GM21737 (cell line): ENCODE measurements around the gene SCP2.

Experiments
- ATAC-seq: cut with Tn5 transposase; IDR thresholded peaks from one replicate; pipeline ENCODE4 v1.9.1; 2021; ENCODE audit warnings: mild to moderate bottlenecking, moderate library complexity; ENCODE audit not compliant: unreplicated experiment

Gene SCP2

DNA sequence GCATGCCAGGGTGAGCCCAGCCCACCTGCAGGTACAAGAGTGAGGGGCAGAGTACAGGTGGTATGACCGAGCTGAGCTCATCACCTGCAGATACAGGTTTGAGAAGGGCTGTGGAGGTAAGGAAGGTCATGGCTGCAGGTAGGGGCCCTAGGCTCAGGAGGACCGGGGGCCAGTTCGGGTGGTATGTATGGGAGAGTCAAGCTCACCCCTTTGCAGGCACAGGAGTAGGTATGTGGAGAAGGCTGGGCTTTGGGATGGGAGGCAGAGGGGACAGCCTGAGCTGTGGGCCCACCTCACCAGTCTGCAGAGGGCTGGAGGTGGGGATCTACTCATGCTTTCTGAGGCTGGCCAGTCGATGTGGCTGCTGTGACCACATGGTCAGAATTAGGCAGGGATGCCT lies 152.2 kb downstream of the SCP2 start:
- no peak for ATAC-seq

DNA sequence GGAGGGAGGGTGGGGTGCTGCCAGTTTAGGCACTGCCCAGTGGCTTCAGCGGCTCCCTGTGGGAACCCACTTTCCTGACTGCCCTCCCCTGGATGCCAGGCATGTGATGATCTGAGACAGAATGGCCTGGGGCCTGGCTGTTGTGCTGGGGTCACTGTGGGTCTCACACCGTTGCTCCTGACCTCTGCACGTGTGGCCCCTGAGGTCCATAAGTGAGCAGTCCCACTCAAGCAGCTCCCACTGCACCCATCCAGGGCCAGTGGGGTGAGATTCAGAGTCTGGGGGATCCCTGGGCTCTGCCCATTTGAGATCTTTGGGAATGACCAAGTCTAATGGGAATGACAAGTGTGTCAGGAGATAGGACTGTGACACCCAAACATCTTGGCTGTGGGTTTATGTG lies 153.0 kb downstream of the SCP2 start:
- no peak for ATAC-seq

DNA sequence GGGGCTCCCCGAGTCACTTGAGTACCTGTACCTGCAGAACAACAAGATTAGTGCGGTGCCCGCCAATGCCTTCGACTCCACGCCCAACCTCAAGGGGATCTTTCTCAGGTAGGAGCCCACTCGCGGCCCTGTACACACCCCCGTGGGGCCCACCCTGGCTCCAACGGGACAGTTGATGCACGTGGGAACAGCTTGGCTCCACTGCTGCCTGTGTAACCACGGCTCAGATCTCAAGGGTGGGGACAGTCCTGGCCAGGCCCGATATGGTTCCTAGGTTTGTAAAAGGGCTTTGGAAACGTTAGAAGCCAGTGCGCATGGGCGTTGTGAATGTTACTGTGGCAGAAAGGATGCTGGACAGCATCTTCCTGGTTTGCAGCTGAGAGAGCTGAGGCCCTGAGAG lies 153.7 kb downstream of the SCP2 start:
- ATAC-seq = no peak

DNA sequence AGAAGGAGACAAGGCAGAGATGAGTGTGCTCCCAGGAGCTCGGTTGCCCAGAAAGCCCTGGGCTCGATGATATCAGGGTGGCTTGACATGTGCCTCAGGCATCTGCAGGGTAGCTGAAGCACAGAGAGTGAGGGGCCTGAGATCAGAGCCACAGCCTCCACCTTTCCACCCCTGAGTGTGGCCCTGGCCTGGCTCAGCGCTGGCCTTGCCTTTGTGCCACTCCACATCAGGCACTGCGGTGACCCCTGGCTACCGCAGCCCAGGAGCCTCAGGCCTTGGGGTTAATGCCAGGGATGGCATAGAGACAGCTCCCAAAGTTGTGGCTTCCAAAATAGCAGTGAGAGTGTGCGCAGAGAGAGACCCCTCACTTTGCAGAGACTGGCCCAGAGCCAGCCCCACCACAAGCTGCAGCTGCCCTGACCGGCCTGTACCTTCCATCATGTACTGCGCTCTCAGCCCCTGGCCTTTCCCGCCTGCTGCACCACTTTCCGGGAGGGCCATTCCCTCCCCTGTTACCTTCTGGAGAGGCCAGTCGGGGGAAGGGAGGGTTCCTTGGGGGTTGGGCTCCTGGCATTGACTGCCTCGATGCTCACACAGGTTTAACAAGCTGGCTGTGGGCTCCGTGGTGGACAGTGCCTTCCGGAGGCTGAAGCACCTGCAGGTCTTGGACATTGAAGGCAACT lies 154.4 kb downstream of the SCP2 start:
- ATAC-seq = no peak

DNA sequence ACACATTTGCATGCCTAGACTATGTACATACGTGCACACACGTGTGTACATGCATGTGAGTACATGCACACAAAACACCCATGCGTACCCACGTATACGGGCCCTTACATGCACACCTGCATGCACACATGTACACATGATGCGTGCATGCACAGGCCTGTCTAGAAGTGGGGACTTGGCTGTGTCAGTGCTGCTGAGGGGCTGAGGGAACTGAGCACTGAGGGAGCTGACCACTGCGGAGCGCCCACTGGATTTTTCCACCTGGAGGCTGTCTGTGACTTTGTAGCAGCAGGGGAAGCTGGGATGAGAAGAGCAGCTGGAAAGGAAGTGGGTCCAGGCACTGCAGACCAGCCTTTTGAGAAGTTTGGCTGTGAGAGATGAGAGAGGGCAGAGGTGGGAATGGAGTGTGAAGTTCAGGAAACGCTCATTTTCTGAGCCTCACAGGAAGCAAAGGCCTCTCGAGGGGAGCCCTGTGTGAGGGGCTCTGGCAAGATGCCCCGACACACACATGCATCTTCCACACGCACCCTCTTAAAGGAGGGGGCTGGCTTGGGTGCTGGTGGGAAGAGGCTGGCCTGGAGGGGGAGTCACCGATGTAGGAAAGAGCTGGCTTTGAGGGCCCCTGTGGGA lies 155.9 kb downstream of the SCP2 start:
- ATAC-seq = no peak

DNA sequence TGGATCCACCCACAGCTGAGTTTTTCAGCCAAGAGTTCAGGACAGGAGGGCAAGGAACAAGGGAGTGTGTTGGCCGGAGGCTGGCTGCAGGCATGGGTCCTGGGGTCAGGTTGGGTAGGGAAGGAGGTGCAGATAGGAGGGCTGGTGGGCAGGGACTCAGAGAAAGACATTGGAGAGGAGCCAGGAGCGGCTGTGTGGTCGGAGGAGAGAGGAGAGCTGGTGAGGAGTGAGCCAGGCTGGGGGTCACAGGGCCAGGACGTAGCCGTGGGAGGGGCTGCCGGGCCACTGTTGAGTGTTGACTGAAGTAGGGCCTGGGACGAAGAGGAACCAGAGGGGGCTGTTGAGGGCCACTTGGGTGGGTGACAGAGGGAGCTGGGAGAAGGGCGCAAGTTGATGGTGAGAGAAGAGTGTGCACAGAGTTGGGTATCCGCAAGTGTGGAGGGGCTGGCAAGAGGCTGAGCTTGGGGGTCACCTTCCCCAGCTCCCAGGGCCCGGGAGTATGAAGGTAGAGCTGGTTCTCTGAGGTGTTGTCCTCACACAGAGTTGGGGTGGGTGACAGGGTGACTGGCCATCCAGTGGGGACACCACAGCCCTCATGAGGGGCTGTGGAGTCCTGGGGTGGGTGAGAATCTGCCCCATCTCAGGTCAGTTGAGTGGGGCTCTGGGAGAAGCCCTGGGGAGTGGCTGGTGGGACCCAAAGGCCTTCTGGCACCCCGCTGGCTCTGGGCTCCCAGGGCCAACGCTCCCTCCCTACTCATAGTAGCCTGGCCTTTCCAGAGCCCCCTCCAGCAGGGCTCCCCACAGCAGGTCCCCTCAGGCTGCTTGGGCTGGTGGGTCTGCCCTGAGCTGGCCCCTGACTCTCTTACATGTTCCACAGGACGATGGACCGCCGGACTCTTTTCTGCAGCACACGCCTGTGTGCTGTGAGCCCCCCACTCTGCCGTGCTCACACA lies 156.8 kb downstream of the SCP2 start:
- no peak for ATAC-seq

DNA sequence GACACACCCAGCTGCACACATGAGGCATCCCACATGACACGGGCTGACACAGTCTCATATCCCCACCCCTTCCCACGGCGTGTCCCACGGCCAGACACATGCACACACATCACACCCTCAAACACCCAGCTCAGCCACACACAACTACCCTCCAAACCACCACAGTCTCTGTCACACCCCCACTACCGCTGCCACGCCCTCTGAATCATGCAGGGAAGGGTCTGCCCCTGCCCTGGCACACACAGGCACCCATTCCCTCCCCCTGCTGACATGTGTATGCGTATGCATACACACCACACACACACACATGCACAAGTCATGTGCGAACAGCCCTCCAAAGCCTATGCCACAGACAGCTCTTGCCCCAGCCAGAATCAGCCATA lies 157.5 kb downstream of the SCP2 start:
- ATAC-seq = no peak

DNA sequence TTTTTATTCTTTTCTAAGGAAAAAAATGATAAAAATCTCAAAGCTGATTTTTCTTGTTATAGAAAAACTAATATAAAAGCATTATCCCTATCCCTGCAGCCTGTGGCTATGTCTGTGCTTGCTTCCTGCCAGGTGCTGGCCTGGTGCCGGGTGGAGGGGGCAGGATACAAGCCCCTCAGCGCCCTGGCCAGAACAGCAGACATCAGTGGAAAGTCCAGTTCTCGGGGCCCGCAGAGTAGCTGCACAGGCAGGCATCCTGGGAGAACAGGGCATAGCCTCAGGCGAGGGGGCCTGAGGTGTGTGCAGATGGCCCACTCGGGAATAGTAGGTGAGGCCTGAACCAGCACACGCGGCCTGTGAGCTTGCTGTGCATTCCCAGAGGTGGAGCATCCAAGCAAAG lies 158.3 kb downstream of the SCP2 start:
- no peak for ATAC-seq

DNA sequence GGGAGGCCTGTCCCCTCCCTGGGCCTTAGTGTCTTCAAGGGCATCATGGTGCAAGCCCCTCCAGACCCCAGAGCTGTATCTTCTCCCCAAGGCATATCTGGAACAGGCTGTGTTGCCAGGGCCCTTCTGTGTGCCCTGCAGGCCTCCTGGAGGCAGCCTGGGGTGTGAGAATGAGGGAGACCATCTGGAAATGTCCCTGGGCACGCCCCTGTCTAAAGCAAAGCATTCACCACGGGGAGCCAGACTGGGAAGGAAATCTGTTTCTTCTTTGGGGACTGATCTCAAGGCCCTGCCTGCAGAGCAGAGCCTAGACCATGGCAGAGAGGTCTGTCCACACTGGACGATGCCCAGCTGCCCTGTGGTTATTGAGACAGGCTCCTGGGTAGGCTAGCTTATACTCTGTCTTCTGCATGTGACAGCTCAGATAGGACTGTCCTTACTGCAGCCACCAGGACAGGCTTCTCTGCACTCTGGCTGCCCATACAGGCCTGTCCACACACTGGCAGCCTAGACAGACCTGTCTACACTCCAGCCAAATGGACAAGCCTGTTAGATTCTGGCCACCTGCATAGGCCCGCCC lies 159.5 kb downstream of the SCP2 start:
- no peak for ATAC-seq

DNA sequence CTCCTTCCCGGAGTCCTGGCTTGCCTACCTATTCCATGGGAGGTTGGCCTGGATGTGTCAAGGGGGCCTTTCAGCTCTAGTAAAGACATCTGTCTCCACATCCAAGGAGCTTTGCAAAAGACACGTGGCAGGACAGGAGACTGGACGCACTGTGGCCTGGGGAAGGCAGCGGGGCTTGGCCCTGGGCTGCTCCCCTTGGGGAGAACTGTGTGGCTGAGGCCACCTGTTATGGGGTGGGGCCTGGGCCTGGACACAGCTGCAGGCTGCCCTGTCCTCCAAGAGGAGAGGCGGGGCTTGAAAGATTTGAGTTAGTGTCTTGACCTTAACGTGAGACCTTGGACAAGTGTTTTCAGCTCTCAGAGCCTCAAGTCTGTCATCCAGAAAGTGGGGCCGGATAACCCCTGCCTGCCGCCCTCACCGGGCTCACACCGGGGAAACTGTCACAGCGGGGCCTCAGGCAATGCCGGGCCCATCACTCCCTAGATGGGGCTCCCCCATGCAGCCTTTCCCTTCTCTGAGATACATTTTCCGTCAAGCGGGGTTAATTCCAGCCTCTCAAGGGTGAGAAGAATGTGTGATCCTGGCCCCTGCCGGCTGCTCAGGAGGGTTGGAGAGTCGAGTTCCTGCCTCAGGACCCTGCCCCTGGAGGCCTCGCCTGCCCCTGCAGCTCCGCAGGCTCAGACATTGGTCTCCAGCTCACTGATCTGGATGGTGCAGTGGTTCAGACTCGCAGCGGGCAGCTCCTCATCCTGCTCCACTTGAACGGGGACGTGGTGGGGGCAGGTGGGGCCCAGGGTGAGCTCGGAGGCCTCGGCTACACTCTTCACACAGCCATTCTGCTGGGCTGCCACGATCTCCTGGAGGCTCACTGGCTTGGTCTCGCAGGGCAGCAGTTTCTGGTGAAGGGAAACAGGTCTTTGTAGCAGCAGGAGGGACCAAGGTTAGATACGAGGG lies 160.5 kb downstream of the SCP2 start:
- no peak for ATAC-seq

DNA sequence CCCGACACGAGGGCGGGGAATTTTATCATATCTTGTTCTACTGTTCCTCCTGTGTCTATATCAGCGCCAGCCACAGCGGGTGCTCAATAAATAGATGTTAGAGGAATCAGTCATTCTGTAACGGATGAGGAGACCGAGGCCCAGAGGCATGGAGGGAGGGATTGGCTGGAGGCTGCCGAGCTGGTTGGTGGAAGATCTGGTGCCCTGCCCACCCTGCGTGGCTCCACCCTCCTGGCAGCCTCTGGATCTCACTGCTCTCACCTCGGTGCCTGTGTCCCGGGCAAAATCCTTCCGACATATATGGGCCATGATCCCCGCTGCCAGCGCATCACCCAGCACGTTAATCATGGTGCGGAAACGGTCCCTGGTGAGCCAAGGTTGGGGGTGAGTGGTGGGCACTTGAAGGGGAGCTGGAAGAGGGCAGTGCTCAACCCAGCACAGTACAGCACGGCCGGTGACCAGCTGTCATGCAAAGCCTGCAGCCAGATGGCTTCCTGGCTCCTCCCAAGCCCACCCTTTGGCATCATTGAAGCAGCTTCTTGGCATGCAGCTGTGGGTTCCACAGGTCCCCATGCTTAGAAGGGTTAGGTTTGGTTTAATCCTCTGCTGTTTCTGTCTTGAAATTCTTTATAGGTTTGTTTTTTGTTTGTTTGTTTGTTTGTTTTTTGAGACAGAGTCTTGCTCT lies 161.7 kb downstream of the SCP2 start:
- no peak for ATAC-seq

DNA sequence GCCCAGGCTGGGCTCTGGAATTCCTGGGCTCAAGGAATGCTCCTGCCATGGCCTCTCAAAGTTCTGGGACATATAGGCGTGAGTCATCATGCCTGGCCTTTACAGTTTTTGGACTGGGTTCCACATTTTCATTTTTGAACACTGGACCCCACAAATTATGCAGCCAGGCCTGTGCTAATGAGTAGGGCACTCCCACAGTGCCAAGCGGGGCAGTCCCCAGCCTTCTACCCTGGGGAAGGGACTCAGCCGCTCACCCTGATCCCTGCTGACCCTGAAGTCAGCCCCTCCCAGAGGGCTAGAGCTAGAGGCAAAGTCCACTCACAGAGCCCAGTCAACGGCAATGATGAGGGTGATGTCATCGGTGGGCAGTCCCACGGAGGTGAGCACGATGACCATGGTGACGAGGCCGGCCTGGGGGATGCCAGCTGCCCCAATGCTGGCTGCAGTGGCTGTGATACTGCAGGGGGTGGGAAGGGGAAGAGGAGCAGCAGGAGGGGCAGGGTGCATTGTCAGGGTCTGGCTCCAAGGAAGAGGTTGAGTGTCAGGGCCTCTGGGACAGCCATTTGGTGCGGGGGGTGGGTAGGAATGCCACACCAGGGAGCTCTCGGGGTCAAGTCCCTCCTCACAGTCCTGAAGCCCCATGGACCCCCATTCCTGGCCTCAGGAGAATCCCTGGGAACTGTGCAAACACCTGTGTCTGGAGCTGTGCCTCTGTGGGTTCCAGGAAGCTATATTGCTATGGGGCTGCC lies 162.6 kb downstream of the SCP2 start:
- ATAC-seq = no peak

DNA sequence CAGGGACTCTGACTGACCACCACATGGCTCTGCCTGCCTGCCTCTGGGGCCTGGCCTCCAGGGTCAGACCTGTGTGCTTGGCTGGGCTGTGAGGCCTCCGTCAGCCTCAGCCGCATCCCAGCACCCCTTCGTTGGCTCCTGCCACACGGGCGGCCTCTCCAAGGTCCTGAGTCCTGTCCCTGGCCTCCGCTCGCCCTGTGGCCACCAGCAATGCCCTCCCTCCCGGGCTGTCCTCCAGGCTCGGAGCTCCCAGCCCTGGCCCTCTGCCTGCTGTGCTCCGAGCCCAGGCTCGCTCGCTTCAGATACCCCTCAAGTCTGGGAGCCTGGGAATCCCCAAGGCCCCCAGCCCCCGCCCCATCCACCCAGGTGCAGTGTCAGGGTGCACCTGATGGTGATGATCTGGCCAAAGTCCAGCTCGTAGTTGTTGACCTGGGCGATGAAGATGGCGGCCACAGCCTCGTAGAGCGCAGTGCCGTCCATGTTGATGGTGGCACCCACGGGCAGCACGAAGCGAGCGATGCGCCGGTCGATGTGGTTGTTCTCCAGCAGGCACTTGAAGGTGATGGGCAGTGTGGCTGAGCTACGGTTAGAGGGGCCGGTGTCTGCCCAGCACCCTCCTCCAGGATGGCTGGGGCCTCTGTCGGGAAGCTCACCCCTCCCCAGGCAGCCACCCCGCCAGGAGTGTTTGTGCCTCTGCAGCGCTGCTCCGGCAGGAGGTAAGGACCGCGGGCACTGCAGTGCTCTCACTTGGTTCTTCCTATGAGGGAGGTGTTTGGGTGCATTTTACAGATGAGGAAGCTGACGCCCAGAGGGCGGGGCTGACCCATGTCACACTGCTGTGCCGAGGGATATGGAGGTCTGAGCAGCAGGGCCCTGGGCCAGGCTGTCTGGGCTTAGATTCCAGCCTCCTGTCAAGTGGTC lies 163.4 kb downstream of the SCP2 start:
- ATAC-seq = no peak

DNA sequence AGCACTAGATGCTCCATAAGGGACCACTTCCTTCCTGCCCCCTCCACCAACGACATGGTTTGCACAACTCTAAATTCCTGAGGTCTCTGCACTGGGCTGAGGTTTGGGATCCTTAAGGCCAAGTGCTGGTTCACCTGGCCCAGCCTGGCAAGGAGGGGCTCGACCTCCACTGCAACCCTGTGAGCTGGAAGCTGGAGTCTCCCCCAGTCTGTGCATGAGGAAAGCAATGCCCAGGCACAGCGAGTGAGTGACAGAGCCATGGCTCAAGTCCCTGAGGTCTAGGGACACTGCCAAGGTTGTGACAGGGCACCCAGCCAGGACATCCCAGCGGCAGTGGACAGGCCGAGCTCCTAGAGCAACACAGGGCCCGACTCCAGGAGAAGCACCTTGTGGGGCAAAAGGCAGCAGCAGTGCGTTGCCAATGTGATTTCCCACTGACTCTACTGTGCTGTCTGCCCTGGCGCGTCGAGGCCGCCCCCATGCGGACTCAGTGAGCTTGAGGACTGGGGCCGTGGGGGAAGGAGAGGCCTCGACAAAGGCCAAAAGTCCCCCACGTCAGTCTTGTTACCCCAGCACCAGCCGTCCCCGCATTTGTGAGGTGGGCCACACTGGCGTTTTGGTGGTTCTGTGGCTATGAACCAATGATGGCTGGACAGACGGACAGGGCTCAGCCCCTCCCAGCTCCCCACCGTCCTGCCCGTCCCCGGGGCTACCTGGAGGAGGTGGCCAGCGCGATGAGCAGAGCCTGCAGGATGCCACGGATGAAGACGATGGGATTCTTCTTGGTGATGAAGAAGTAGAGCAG lies 165.0 kb downstream of the SCP2 start:
- no peak for ATAC-seq

DNA sequence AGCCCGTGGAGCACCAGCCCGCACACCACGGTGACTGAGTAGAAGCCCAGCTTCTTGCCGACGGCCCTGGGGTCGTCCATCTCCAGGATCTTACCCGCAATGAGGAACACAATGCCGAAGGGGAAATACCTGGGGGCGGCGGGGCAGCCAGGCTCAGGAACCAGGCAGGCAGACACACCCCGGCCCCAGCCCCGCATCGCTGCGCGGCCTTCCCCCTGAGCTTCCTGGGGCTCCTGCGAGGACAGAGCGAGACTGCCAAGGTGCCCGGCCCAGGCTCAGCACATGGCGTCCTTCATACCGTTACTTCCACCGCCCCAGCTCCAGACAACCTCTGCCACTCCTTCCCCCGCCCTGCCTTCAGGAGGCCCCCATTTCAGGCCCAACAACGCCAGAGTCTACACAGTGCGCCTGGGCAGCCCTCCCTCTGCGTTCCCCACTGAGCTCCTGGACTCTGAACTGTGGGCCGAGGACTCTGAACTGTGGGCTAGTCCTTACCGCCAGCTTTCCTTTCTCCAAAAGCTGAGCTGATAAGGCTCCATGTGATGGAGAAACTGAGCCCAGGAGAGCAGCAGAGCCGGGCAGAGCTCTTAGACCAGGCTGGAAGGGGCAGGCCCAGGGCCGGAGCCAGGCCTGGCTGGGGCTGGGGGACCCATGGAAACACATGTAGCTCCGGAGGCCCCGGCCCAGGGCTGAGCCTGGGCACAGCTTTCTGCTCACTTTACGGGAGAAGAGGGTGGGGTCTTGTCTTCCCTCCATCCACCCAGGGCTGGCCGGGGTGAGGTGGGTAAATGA lies 165.8 kb downstream of the SCP2 start:
- ATAC-seq = no peak

DNA sequence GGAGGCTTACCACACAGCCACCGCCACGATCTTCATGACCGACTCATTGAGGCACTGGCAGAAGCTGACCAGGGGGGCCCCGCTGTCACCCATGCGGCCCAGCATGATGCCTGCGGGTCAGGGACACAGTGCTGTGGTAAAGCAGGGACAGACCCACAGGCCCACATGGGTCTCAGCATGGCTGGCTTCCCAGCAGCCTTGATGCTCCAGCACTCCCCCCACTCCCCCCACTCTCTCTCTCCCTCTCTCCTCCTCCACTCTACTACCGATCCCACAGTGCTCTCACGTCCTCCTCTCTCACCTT lies 166.3 kb downstream of the SCP2 start:
- no peak for ATAC-seq
